Adipocyte (in vitro differentiated cells): Measurements from ENCODE around the gene GPATCH8.

Experiments
- DNase-seq: peaks from one replicate; pipeline ENCODE4 v3.0.0-alpha.2; 2015; ENCODE audit warnings: low read depth
- H3K27me3 ChIP-seq: replicated peaks from 2 replicates; pipeline ENCODE4 v1.7.0; 2013; ENCODE audit warnings: mild to moderate bottlenecking, low read length, moderate library complexity; ENCODE audit not compliant: control insufficient read depth, insufficient read depth
- H3K36me3 ChIP-seq: 2 replicates; pipeline ENCODE4 v1.7.0; 2013; ENCODE audit warnings: low read length, mild to moderate bottlenecking, moderate library complexity; ENCODE audit not compliant: control insufficient read depth, insufficient read depth, severe bottlenecking
- H3K4me1 ChIP-seq: 2 replicates; pipeline ENCODE4 v1.7.0; 2013; ENCODE audit warnings: mild to moderate bottlenecking, low read length, moderate library complexity; ENCODE audit not compliant: control insufficient read depth, insufficient read depth
- H3K4me3 ChIP-seq: 2 replicates; pipeline ENCODE4 v1.7.0; 2013; ENCODE audit warnings: mild to moderate bottlenecking, low read length, moderate library complexity
- H3K9ac ChIP-seq: 2 replicates; pipeline ENCODE4 v1.7.0; 2013; ENCODE audit warnings: mild to moderate bottlenecking, low read length, moderate library complexity
- H3K9me3 ChIP-seq: 2 replicates; pipeline ENCODE4 v1.7.0; 2013; ENCODE audit warnings: mild to moderate bottlenecking, low read length, moderate library complexity; ENCODE audit not compliant: control insufficient read depth

GPATCH8 gene

DNA sequence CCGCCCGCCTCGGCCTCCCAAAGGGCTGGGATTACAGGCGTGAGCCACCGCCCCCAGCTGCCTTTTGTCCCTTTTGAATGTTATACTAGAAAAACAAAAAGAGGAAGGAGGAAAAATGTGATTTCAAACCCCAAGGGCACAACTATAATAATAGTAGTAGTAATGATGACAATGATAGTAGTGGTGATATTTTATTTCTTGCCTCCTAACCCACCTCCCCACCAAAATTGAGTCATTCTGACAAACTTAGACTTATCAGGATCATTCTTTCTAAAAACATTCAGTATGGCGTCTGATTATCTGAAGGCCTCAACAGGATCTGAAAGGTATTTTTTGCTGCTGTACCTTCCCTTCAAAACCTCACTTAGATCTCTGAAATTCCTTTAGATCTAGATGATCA lies 13.6 kb downstream of the GPATCH8 start:
- no peaks in the 10 kb centered on the region for H3K27me3 ChIP-seq
- H3K4me1 ChIP-seq = no peaks in the 10 kb centered on the region
- H3K9me3 ChIP-seq = no peaks in the 10 kb centered on the region
- no peak overlapping the region for H3K4me3 ChIP-seq
- H3K9ac ChIP-seq = no peak overlapping the region
- H3K36me3 ChIP-seq = peaks cover 4% of the 10 kb centered on the region
- DNase-seq = no peak

- H3K36me3 ChIP-seq = no peaks in the 10 kb centered on the region
- H3K27me3 ChIP-seq = no peaks in the 10 kb centered on the region
- no peak overlapping the region for H3K4me3 ChIP-seq
- no peaks in the 10 kb centered on the region for H3K9me3 ChIP-seq
- H3K9ac ChIP-seq = no peak overlapping the region
- no peaks in the 10 kb centered on the region for H3K4me1 ChIP-seq
- DNase-seq = no peak
These were observed 16.0 kb downstream of the GPATCH8 start for GRCh38 chr17:44487170-44487569.

- H3K9ac ChIP-seq = no peak overlapping the region
- peak; percentile 11 for DNase-seq
- no peaks in the 10 kb centered on the region for H3K9me3 ChIP-seq
- H3K4me3 ChIP-seq = no peak overlapping the region
- no peaks in the 10 kb centered on the region for H3K27me3 ChIP-seq
- no peaks in the 10 kb centered on the region for H3K4me1 ChIP-seq
- H3K36me3 ChIP-seq = peaks cover 17% of the 10 kb centered on the region
These were observed 29.8 kb downstream of the GPATCH8 start for GRCh38 chr17:44473367-44473766.

DNA sequence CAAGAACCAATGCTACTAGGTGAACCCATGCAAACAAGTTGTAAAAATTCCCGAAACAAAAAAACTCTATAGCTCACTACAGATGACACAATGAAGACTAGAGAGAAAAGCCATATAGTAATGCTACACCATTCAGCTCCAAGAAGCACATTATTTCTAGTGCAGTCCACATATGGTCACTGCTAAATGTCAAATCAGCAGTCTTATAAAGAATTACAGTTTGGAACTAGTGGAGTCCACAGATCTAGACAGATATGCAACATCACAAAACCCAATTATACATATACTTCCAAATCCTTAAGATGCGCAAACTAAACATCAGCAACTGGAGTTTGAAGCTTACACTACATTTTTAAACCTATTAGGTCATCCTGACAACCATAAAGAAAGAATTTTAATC lies 33.5 kb downstream of the GPATCH8 start:
- DNase-seq = no peak
- Histone ChIP-seq H3K9me3 (peaks cover 4% of the 10 kb centered on the region), H3K4me1 (peaks cover 17% of the 10 kb centered on the region), H3K9ac (no peak overlapping the region), H3K27me3 (no peaks in the 10 kb centered on the region), H3K4me3 (no peak overlapping the region), H3K36me3 (peaks cover 26% of the 10 kb centered on the region)

DNA sequence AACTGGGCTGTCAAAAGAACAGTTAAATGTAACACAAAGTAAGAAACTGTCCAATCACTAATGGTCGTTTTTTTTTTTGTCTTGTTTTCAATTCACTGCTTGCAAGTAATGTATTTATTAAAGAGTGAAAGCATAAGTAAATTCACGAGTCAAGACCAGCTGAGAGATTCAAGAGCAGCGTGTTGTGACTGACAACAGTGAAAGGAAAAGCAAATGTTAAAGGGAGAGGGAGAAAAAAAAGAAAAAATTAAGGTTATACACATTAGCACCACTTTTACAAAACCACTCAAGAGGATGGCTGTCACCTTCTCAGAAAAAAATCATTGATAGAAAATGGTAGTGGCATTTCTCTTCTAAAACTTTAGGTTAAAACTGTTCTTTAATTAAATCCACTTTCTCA lies 36.1 kb downstream of the GPATCH8 start:
- Histone ChIP-seq H3K4me3 (peak overlapping the region; percentile 50), H3K9ac (peak overlapping the region; percentile 40), H3K4me1 (peaks cover 30% of the 10 kb centered on the region), H3K9me3 (peaks cover 4% of the 10 kb centered on the region), H3K27me3 (no peaks in the 10 kb centered on the region), H3K36me3 (peaks cover 24% of the 10 kb centered on the region)
- peak; percentile 7 for DNase-seq

GRCh38 chr17:44466339-44466738 lies 36.9 kb downstream of the GPATCH8 start:
- peaks cover 4% of the 10 kb centered on the region for H3K9me3 ChIP-seq
- peak overlapping the region; percentile 40 for H3K9ac ChIP-seq
- H3K4me1 ChIP-seq = peaks cover 30% of the 10 kb centered on the region
- H3K27me3 ChIP-seq = no peaks in the 10 kb centered on the region
- peaks cover 23% of the 10 kb centered on the region for H3K36me3 ChIP-seq
- H3K4me3 ChIP-seq = peak overlapping the region; percentile 50
- peak; percentile 14 for DNase-seq

DNA sequence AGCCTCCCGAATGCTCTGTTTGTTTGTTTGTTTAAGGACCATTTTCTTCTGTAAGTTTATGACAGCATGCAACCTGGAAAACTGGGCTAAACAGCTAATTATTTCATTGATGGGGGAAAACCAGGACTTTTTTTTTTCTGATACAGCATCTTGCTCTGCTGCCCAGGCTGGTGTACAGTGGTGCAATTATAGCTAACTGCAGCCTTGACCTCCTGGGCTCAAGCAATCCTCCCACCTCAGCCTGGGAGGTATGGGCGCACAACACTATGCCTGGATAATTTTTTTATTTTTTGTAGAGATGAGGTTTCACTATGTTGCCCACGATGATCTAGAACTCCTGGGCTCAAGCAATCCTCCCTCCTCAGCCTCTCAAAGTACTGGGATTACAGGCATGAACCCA lies 37.3 kb downstream of the GPATCH8 start:
- H3K36me3 ChIP-seq = peaks cover 20% of the 10 kb centered on the region
- H3K9me3 ChIP-seq = peaks cover 4% of the 10 kb centered on the region
- DNase-seq = no peak
- peaks cover 30% of the 10 kb centered on the region for H3K4me1 ChIP-seq
- H3K27me3 ChIP-seq = no peaks in the 10 kb centered on the region
- no peak overlapping the region for H3K4me3 ChIP-seq
- no peak overlapping the region for H3K9ac ChIP-seq

- H3K4me3 ChIP-seq = no peak overlapping the region
- no peak for DNase-seq
- no peaks in the 10 kb centered on the region for H3K27me3 ChIP-seq
- peaks cover 4% of the 10 kb centered on the region for H3K9me3 ChIP-seq
- no peak overlapping the region for H3K9ac ChIP-seq
- H3K4me1 ChIP-seq = peaks cover 30% of the 10 kb centered on the region
- peaks cover 20% of the 10 kb centered on the region for H3K36me3 ChIP-seq
These were observed 37.9 kb downstream of the GPATCH8 start for GRCh38 chr17:44465276-44465675.

GRCh38 chr17:44464037-44464436 lies 39.2 kb downstream of the GPATCH8 start:
- Histone ChIP-seq H3K9ac (peak overlapping the region; percentile 68), H3K9me3 (peaks cover 4% of the 10 kb centered on the region), H3K27me3 (no peaks in the 10 kb centered on the region), H3K4me1 (peaks cover 30% of the 10 kb centered on the region), H3K36me3 (peaks cover 20% of the 10 kb centered on the region), H3K4me3 (no peak overlapping the region)
- DNase-seq = peak; percentile 43

- Histone ChIP-seq H3K27me3 (no peaks in the 10 kb centered on the region), H3K4me1 (no peaks in the 10 kb centered on the region)
These were observed 51.4 kb downstream of the GPATCH8 start for GRCh38 chr17:44451832-44452231.

GRCh38 chr17:44451016-44451627 lies 52.1 kb downstream of the GPATCH8 start:
- no peak overlapping the region for H3K9ac ChIP-seq
- no peaks in the 10 kb centered on the region for H3K9me3 ChIP-seq
- peaks cover 9% of the 10 kb centered on the region for H3K36me3 ChIP-seq
- H3K4me3 ChIP-seq = no peak overlapping the region
- no peaks in the 10 kb centered on the region for H3K4me1 ChIP-seq
- DNase-seq = no peak
- no peaks in the 10 kb centered on the region for H3K27me3 ChIP-seq

More at GRCh38 chr17:44451832-44452231, 51.4 kb downstream of the GPATCH8 start:
- Histone ChIP-seq H3K9ac (no peak overlapping the region), H3K9me3 (no peaks in the 10 kb centered on the region), H3K4me3 (no peak overlapping the region), H3K36me3 (peaks cover 9% of the 10 kb centered on the region)
- no peak for DNase-seq

- Histone ChIP-seq H3K9ac (no peak overlapping the region), H3K4me1 (peaks cover 5% of the 10 kb centered on the region), H3K36me3 (no peaks in the 10 kb centered on the region), H3K4me3 (no peak overlapping the region), H3K27me3 (no peaks in the 10 kb centered on the region), H3K9me3 (no peaks in the 10 kb centered on the region)
- DNase-seq = no peak
These were observed 54.8 kb downstream of the GPATCH8 start for GRCh38 chr17:44448412-44448811.
